ENCODE measurements around the gene MYH16.
"Not testable (repeated sequence)": the region's sequence is repeated elsewhere in the genome, so short reads cannot be mapped to it uniquely, and the experiment has no call there.

Gene MYH16

GRCh38 chr7:99313204-99313573 lies 40.5 kb downstream of the MYH16 start:
- Mint-ChIP-seq H3K27ac (no peak overlapping the region), H3K4me3 (no peak overlapping the region), H3K27me3 (ENCODE audit: low read depth) (peaks cover 3% of the 10 kb centered on the region), H3K36me3 (ENCODE audit: low read depth) (peaks cover 3% of the 10 kb centered on the region), H3K9me3 (no peaks in the 10 kb centered on the region), H3K4me1 (no peaks in the 10 kb centered on the region)
- peak in 2 of 3 experiments; percentile 0 to 21 for TF ChIP-seq CTCF (IDR thresholded peaks at IDR 0.05; ENCODE audit: unreplicated experiment in 3 of 3)

- no peak overlapping the region for H3K27ac Mint-ChIP-seq
Observed at GRCh38 chr7:99314504-99314903, 41.9 kb downstream of the MYH16 start.

GRCh38 chr7:99320371-99320770 lies 47.7 kb downstream of the MYH16 start:
- Mint-ChIP-seq H3K27me3 (ENCODE audit: low read depth) (no peaks in the 10 kb centered on the region), H3K4me1 (no peaks in the 10 kb centered on the region), H3K9me3 (no peaks in the 10 kb centered on the region), H3K36me3 (ENCODE audit: low read depth) (no peaks in the 10 kb centered on the region), H3K4me3 (peak overlapping the region in 1 of 3 experiments; percentile 23), H3K27ac (no peak overlapping the region)
- TF ChIP-seq CTCF (IDR thresholded peaks at IDR 0.05; ENCODE audit: unreplicated experiment in 3 of 3) = no peak

More at GRCh38 chr7:99314504-99314903, 41.9 kb downstream of the MYH16 start:
- no peak overlapping the region for H3K4me3 Mint-ChIP-seq
- no peaks in the 10 kb centered on the region for H3K27me3 Mint-ChIP-seq (ENCODE audit: low read depth)
- H3K9me3 Mint-ChIP-seq = no peaks in the 10 kb centered on the region
- H3K36me3 Mint-ChIP-seq (ENCODE audit: low read depth) = peaks cover 3% of the 10 kb centered on the region
- no peaks in the 10 kb centered on the region for H3K4me1 Mint-ChIP-seq
- no peak for TF ChIP-seq CTCF (IDR thresholded peaks at IDR 0.05; ENCODE audit: unreplicated experiment in 3 of 3)

GRCh38 chr7:99322659-99323058 lies 50.0 kb downstream of the MYH16 start:
- not testable (repeated sequence) for H3K27me3 Mint-ChIP-seq (ENCODE audit: low read depth); H3K4me1 Mint-ChIP-seq; H3K36me3 Mint-ChIP-seq (ENCODE audit: low read depth); H3K27ac Mint-ChIP-seq; H3K9me3 Mint-ChIP-seq
- peak overlapping the region in 1 of 3 experiments; percentile 19 for H3K4me3 Mint-ChIP-seq

- H3K36me3 Mint-ChIP-seq (ENCODE audit: low read depth) = no peaks in the 10 kb centered on the region
- no peak for TF ChIP-seq CTCF (IDR thresholded peaks at IDR 0.05; ENCODE audit: unreplicated experiment in 3 of 3)
- peak overlapping the region; percentile 87 to 91 (median 91) for H3K4me3 Mint-ChIP-seq
- H3K9me3 Mint-ChIP-seq = no peaks in the 10 kb centered on the region
- H3K27me3 Mint-ChIP-seq (ENCODE audit: low read depth) = no peaks in the 10 kb centered on the region
- peak overlapping the region in 1 of 3 experiments; percentile 67 for H3K27ac Mint-ChIP-seq
- H3K4me1 Mint-ChIP-seq = peaks cover 11% of the 10 kb centered on the region
Observed at GRCh38 chr7:99324559-99324958, 51.9 kb downstream of the MYH16 start.

- H3K9me3 Mint-ChIP-seq = no peaks in the 10 kb centered on the region
- H3K4me3 Mint-ChIP-seq = peak overlapping the region; percentile 87 to 91 (median 91)
- H3K36me3 Mint-ChIP-seq (ENCODE audit: low read depth) = no peaks in the 10 kb centered on the region
- H3K27ac Mint-ChIP-seq = peak overlapping the region; percentile 66 to 91 (median 67)
- H3K27me3 Mint-ChIP-seq (ENCODE audit: low read depth) = no peaks in the 10 kb centered on the region
- no peak for TF ChIP-seq CTCF (IDR thresholded peaks at IDR 0.05; ENCODE audit: unreplicated experiment in 3 of 3)
- peaks cover 14% of the 10 kb centered on the region for H3K4me1 Mint-ChIP-seq
Observed at GRCh38 chr7:99325001-99325493, 52.4 kb downstream of the MYH16 start.

Measured in nephron (organoid).